ENCODE results near the gene OSR1. TPM values are rescaled to one million over a fixed set of nuclear protein-coding genes. Genes with fewer than 3 reads are reported as not detected.

OSR1 gene
- total RNA-seq, 1 experiment from 2014 or later, result 2.6 TPM

GRCh38 chr2:19378939-19379338 lies 20.5 kb upstream of the OSR1 start:
- intact Hi-C loops (cut with micrococcal nuclease), result no loop called here
- Histone ChIP-seq H3K4me1 (ENCODE audit: control insufficient read depth in 1 of 2, insufficient read depth in 2 of 2, low read length in 2 of 2) (no peaks in the 10 kb centered on the region), H3K4me3 (replicated peaks in 1 of 2; ENCODE audit: low read depth in 1 of 2, low read length in 2 of 2) (no peak overlapping the region), H3K27me3 (ENCODE audit: insufficient read depth, low read length) (no peaks in the 10 kb centered on the region), H2AFZ (ENCODE audit: low read depth, low read length, poor library complexity, severe bottlenecking) (no peak overlapping the region), H3K9ac (ENCODE audit: low read length) (no peak overlapping the region), H3K27ac (ENCODE audit: low read depth, low read length) (no peak overlapping the region), H3K79me2 (ENCODE audit: insufficient read depth, low read length) (no peaks in the 10 kb centered on the region), H3K36me3 (ENCODE audit: control insufficient read depth in 1 of 2, insufficient read depth in 2 of 2, low read length in 2 of 2) (no peaks in the 10 kb centered on the region), H3K9me2 (ENCODE audit: insufficient read depth) (no peaks in the 10 kb centered on the region), H4K20me1 (ENCODE audit: insufficient read depth) (no peaks in the 10 kb centered on the region), H3K9me3 (ENCODE audit: control insufficient read depth in 1 of 2, insufficient read depth in 1 of 2, low read depth in 1 of 2, low read length in 2 of 2) (no peaks in the 10 kb centered on the region), H3K4me2 (ENCODE audit: low read length) (no peak overlapping the region)
- ChIA-PET POLR2A (no interaction called here), RAD21 (ENCODE audit: low non-redundant PET in 1 of 2, low total read pairs in 2 of 2, uncharacterized antibody in 2 of 2, unreplicated experiment in 2 of 2) (no interaction called here), CTCF (no interaction called here)
- TF ChIP-seq JUND (IDR thresholded peaks at IDR 0.05) (no peak), MAX (IDR thresholded peaks at IDR 0.05) (no peak), ZBTB33 (IDR thresholded peaks at IDR 0.05; ENCODE audit: extremely low read depth, insufficient replicate concordance, low read length) (no peak), SRF (IDR thresholded peaks at IDR 0.05; ENCODE audit: low read depth) (no peak), SP1 (IDR thresholded peaks at IDR 0.05; ENCODE audit: low read depth) (no peak), ELF1 (IDR thresholded peaks at IDR 0.05; ENCODE audit: borderline replicate concordance, low read depth) (no peak), REST (IDR thresholded peaks at IDR 0.05; ENCODE audit: low read depth) (no peak), RAD21 (IDR thresholded peaks at IDR 0.05; ENCODE audit: low read depth) (no peak), CTCF (IDR thresholded peaks at IDR 0.05 in 2 of 3, conservative IDR thresholded peaks at IDR 0.05 in 1 of 3; ENCODE audit: borderline replicate concordance in 1 of 3, insufficient read depth in 1 of 3, low read depth in 2 of 3, low read length in 2 of 3) (no peak), CBX3 (IDR thresholded peaks at IDR 0.05; ENCODE audit: low read depth) (no peak), POLR2A (IDR thresholded peaks at IDR 0.05; ENCODE audit: borderline replicate concordance, extremely low read depth, insufficient read depth, insufficient read length) (no peak), EGR1 (IDR thresholded peaks at IDR 0.05; ENCODE audit: low read depth) (no peak), SIN3A (IDR thresholded peaks at IDR 0.05; ENCODE audit: low read depth) (no peak), EZH2 (IDR thresholded peaks at IDR 0.05) (no peak)
- BruUV-seq (replicated peaks), result no TSS peak
- DNase-seq (ENCODE audit: low read depth, low spot score) (no peak), ATAC-seq (no peak)

All from HCT116 (cell line).